Calu3 (cell line): ENCODE measurements around the gene CCDC170. TPM values are rescaled to one million over a fixed set of nuclear protein-coding genes. Genes with fewer than 3 reads are reported as not detected.

Experiments
- BruUV-seq: library from RNA; stranded (reverse); fragments of 400-500 nt; replicated peaks from 2 replicates; lab custom pipeline; 2021; lab: Mats Ljungman, UMichigan
- CTCF ChIA-PET: fragments of 300-600 bp; sonication (Branson Sonifier 250); formaldehyde crosslinking; loops from one replicate; lab custom pipeline; 2022; ENCODE audit warnings: antibody characterized with exemption; lab: Charles Lee
- DNase-seq: peaks from one replicate; pipeline ENCODE4 v3.0.0; 2022
- H3K27ac Mint-ChIP-seq: one replicate; pipeline ENCODE4 v1.8.0; 2022; ENCODE audit warnings: mixed read lengths; ENCODE audit not compliant: unreplicated experiment
- H3K27me3 Mint-ChIP-seq: one replicate; pipeline ENCODE4 v1.8.0; 2022; ENCODE audit warnings: mixed read lengths; ENCODE audit not compliant: unreplicated experiment
- H3K36me3 Mint-ChIP-seq: one replicate; pipeline ENCODE4 v1.8.0; 2022; ENCODE audit warnings: mild to moderate bottlenecking, moderate library complexity, mixed read lengths; ENCODE audit not compliant: insufficient read depth, unreplicated experiment
- H3K4me1 Mint-ChIP-seq: one replicate; pipeline ENCODE4 v1.8.0; 2022; ENCODE audit warnings: mild to moderate bottlenecking, low read depth, mixed read lengths; ENCODE audit not compliant: unreplicated experiment
- H3K4me3 Mint-ChIP-seq: one replicate; pipeline ENCODE4 v1.8.0; 2022; ENCODE audit warnings: mild to moderate bottlenecking, low read depth, moderate library complexity, mixed read lengths; ENCODE audit not compliant: unreplicated experiment
- H3K9me3 Mint-ChIP-seq: one replicate; pipeline ENCODE4 v1.8.0; 2022; ENCODE audit warnings: low read depth, mixed read lengths; ENCODE audit not compliant: unreplicated experiment
- CTCF ChIP-seq: fragments of 200-600 bp; IDR thresholded peaks from one replicate; pipeline ENCODE4 v1.8.0; 2022; ENCODE audit warnings: antibody characterized with exemption; ENCODE audit not compliant: unreplicated experiment
- intact Hi-C: fragments of 100-400 bp; cut with micrococcal nuclease; formaldehyde crosslinking; loops from one replicate; pipeline ENCODE4 v1.10.0; 2022; ENCODE audit not compliant: unreplicated experiment
- total RNA-seq: library from RNA; stranded (reverse); gene quantifications from 2 replicates; pipeline ENCODE4 v1.2.3, GENCODE V29; 2022

The CCDC170 gene
- total RNA-seq, 1 experiment from 2014 or later = 0.26 TPM

GRCh38 chr6:151461673-151462072 lies 32.1 kb upstream of the CCDC170 start:
- no peaks in the 10 kb centered on the region for H3K9me3 Mint-ChIP-seq
- intact Hi-C loops = no loop called here
- no peaks in the 10 kb centered on the region for H3K27me3 Mint-ChIP-seq
- no peaks in the 10 kb centered on the region for H3K36me3 Mint-ChIP-seq
- BruUV-seq = no TSS peak
- CTCF ChIA-PET = no interaction called here
- TF ChIP-seq CTCF = no peak
- H3K4me3 Mint-ChIP-seq = no peak overlapping the region
- DNase-seq = no peak
- no peaks in the 10 kb centered on the region for H3K4me1 Mint-ChIP-seq
- no peak overlapping the region for H3K27ac Mint-ChIP-seq

GRCh38 chr6:151464702-151465101 lies 29.1 kb upstream of the CCDC170 start:
- H3K36me3 Mint-ChIP-seq = no peaks in the 10 kb centered on the region
- intact Hi-C loops = no loop called here
- no peak for DNase-seq
- CTCF ChIA-PET = no interaction called here
- H3K27me3 Mint-ChIP-seq = no peaks in the 10 kb centered on the region
- no peak overlapping the region for H3K27ac Mint-ChIP-seq
- TF ChIP-seq CTCF = no peak
- BruUV-seq = no TSS peak
- H3K4me1 Mint-ChIP-seq = no peaks in the 10 kb centered on the region
- H3K9me3 Mint-ChIP-seq = no peaks in the 10 kb centered on the region
- H3K4me3 Mint-ChIP-seq = no peak overlapping the region

- H3K9me3 Mint-ChIP-seq = no peaks in the 10 kb centered on the region
- H3K27ac Mint-ChIP-seq = no peak overlapping the region
- TF ChIP-seq CTCF = peak; percentile 34
- no peaks in the 10 kb centered on the region for H3K4me1 Mint-ChIP-seq
- no peaks in the 10 kb centered on the region for H3K27me3 Mint-ChIP-seq
- H3K36me3 Mint-ChIP-seq = no peaks in the 10 kb centered on the region
- intact Hi-C loops = no loop called here
- no peak overlapping the region for H3K4me3 Mint-ChIP-seq
- peak; percentile 32 for DNase-seq
- CTCF ChIA-PET = interaction anchor here (0.7 kb wide), 1 partner anchor 114 kb away, joined by 4 read pairs; no protein-coding TSS in a partner anchor
- BruUV-seq = no TSS peak
Observed at GRCh38 chr6:151475653-151476523, 17.9 kb upstream of the CCDC170 start.

GRCh38 chr6:151477726-151478125 lies 16.1 kb upstream of the CCDC170 start:
- H3K27ac Mint-ChIP-seq = no peak overlapping the region
- no peak for TF ChIP-seq CTCF
- H3K27me3 Mint-ChIP-seq = no peaks in the 10 kb centered on the region
- H3K4me3 Mint-ChIP-seq = no peak overlapping the region
- BruUV-seq = no TSS peak
- no peaks in the 10 kb centered on the region for H3K4me1 Mint-ChIP-seq
- intact Hi-C loops = no loop called here
- no peaks in the 10 kb centered on the region for H3K36me3 Mint-ChIP-seq
- no peaks in the 10 kb centered on the region for H3K9me3 Mint-ChIP-seq
- no peak for DNase-seq
- CTCF ChIA-PET = no interaction called here
